CD14-positive monocyte (primary cell): ENCODE measurements around the gene SCN4B. TPM values are rescaled to one million over a fixed set of nuclear protein-coding genes. Genes with fewer than 3 reads are reported as not detected.
"Not testable (repeated sequence)": the region's sequence is repeated elsewhere in the genome, so short reads cannot be mapped to it uniquely, and the experiment has no call there.

ENCODE experiments used
- DNase-seq, 3 donors: peaks; one replicate each; pipeline ENCODE4 v3.0.0-alpha.2; 2011 to 2022
- H2AFZ ChIP-seq: 2 replicates; pipeline ENCODE4 v1.6.0; 2012; ENCODE audit warnings: mild to moderate bottlenecking, low read depth, low read length, inconsistent platforms; ENCODE audit not compliant: insufficient read depth, poor library complexity, severe bottlenecking
- H3K27ac ChIP-seq, 2 donors: 1 replicate in 1 of 2; 2 replicates in 1 of 2; pipeline ENCODE4 v1.5.1; 2012 to 2013; ENCODE audit warnings: low read length in 2 of 2, control low read depth in 1 of 2, inconsistent platforms in 1 of 2, low read depth in 1 of 2, mild to moderate bottlenecking in 1 of 2
- H3K27me3 ChIP-seq, 2 donors: one replicate each; pipeline versions ENCODE4 v1.6.0 to v1.6.1; 2011 to 2013; ENCODE audit warnings: low read length in 2 of 2; ENCODE audit not compliant: control insufficient read depth in 2 of 2, insufficient read depth in 2 of 2
- H3K36me3 ChIP-seq, 2 donors: replicated peaks in 1 of 2; 1 replicate in 1 of 2; 2 replicates in 1 of 2; pipeline versions ENCODE4 v1.5.1 to v1.6.1; 2012 to 2013; ENCODE audit warnings: low read length in 2 of 2, control low read depth in 1 of 2, inconsistent platforms in 1 of 2, mild to moderate bottlenecking in 1 of 2; ENCODE audit not compliant: insufficient read depth in 2 of 2, control insufficient read depth in 1 of 2
- H3K4me1 ChIP-seq, 2 donors: 1 replicate in 1 of 2; 2 replicates in 1 of 2; pipeline versions ENCODE4 v1.5.1 to v1.6.1; 2012 to 2013; ENCODE audit warnings: low read length in 2 of 2, control low read depth in 1 of 2, inconsistent platforms in 1 of 2, mild to moderate bottlenecking in 1 of 2, moderate library complexity in 1 of 2; ENCODE audit not compliant: insufficient read depth in 2 of 2, control insufficient read depth in 1 of 2
- H3K4me2 ChIP-seq: replicated peaks from 2 replicates; pipeline ENCODE3; 2012; ENCODE audit warnings: low read length, moderate library complexity, mild to moderate bottlenecking; ENCODE audit not compliant: poor library complexity, severe bottlenecking; ENCODE audit errors: extremely low read depth
- H3K4me3 ChIP-seq, 3 experiments: fragments of 200-600 bp in 1 of 3; sonication (generic) in 1 of 3; replicated peaks in 1 of 3; 1 replicate in 2 of 3; 2 replicates in 1 of 3; pipeline ENCODE4 v1.5.1; 2011 to 2013; ENCODE audit warnings: low read length in 3 of 3, mild to moderate bottlenecking in 3 of 3, control low read depth in 2 of 3, low read depth in 2 of 3, inconsistent platforms in 1 of 3, moderate library complexity in 1 of 3
- H3K79me2 ChIP-seq: 2 replicates; pipeline ENCODE4 v1.6.0; 2012; ENCODE audit warnings: mild to moderate bottlenecking, control low read depth, inconsistent platforms, low read length, moderate library complexity; ENCODE audit not compliant: insufficient read depth
- H3K9ac ChIP-seq: 2 replicates; pipeline ENCODE4 v1.6.0; 2017; ENCODE audit warnings: low read length, mild to moderate bottlenecking; ENCODE audit not compliant: insufficient read depth, poor library complexity, severe bottlenecking
- H3K9me3 ChIP-seq, 2 donors: replicated peaks in 1 of 2; 1 replicate in 1 of 2; 2 replicates in 1 of 2; pipeline versions ENCODE4 v1.5.1 to v1.6.1; 2012 to 2013; ENCODE audit warnings: low read length in 2 of 2, control low read depth in 1 of 2; ENCODE audit not compliant: control insufficient read depth in 1 of 2, insufficient read depth in 1 of 2
- H4K20me1 ChIP-seq: 2 replicates; pipeline ENCODE4 v1.6.0; 2012; ENCODE audit warnings: mild to moderate bottlenecking, low read length, control low read depth, moderate library complexity; ENCODE audit not compliant: insufficient read depth
- H3K27ac Mint-ChIP-seq, 7 donors: one replicate each; pipeline ENCODE4 v1.8.0; 2020; ENCODE audit warnings: mild to moderate bottlenecking in 7 of 7, mixed read lengths in 7 of 7, moderate library complexity in 6 of 7, inconsistent platforms in 2 of 7
- H3K27me3 Mint-ChIP-seq, 3 donors: one replicate each; pipeline ENCODE4 v1.8.0; 2021 to 2022; ENCODE audit warnings: low read depth in 3 of 3, mild to moderate bottlenecking in 3 of 3, mixed read lengths in 3 of 3, moderate library complexity in 3 of 3, inconsistent platforms in 1 of 3
- H3K36me3 Mint-ChIP-seq, 2 donors: one replicate each; pipeline ENCODE4 v1.8.0; 2020; ENCODE audit warnings: mixed read lengths in 2 of 2, inconsistent platforms in 1 of 2, mild to moderate bottlenecking in 1 of 2
- H3K4me1 Mint-ChIP-seq: one replicate; pipeline ENCODE4 v1.8.0; 2020; ENCODE audit warnings: mild to moderate bottlenecking, mixed read lengths
- H3K4me3 Mint-ChIP-seq, 2 donors: one replicate each; pipeline ENCODE4 v1.8.0; 2020; ENCODE audit warnings: mild to moderate bottlenecking in 2 of 2, mixed read lengths in 2 of 2, moderate library complexity in 1 of 2
- H3K9me3 Mint-ChIP-seq, 7 donors: one replicate each; pipeline ENCODE4 v1.8.0; 2020 to 2022; ENCODE audit warnings: mixed read lengths in 7 of 7, mild to moderate bottlenecking in 6 of 7, moderate library complexity in 6 of 7, inconsistent platforms in 2 of 7
- CTCF ChIP-seq: fragments of 200-600 bp; IDR thresholded peaks from one replicate; pipeline ENCODE4 v1.8.0; 2022; ENCODE audit warnings: antibody characterized with exemption, mild to moderate bottlenecking
- WGBS: methylation state at CpG from one replicate; pipeline ENCODE4 v1.1.5; 2013; ENCODE audit warnings: missing lambda C conversion rate; ENCODE audit not compliant: insufficient coverage; 5-methylcytosine and 5-hydroxymethylcytosine counted together
- intact Hi-C, 2 donors: fragments of 100-400 bp; cut with micrococcal nuclease; formaldehyde crosslinking; loops; one replicate each; pipeline versions ENCODE4 v1.15.0 to v1.15.1; 2023
- polyA plus RNA-seq, 3 donors: library from polyadenylated mRNA; depleted of rRNA in 1 of 3; unstranded in 2 of 3; stranded (reverse) in 1 of 3; fragments of 300-500 nt in 2 of 3; fragments of >200 nt in 1 of 3; fragmentation: Illumina TruSeq in 2 of 3; gene quantifications; 1 replicate in 2 of 3; 2 replicates in 1 of 3; pipeline ENCODE4 v1.2.3, GENCODE V29; 2012 to 2021

SCN4B gene
- polyA plus RNA-seq, 3 donors = 0.76 TPM; not detected in 2

GRCh38 chr11:118184784-118185579 lies 32.4 kb upstream of the SCN4B start:
- H4K20me1 ChIP-seq = no peaks in the 10 kb centered on the region
- intact Hi-C loops = loop anchor here in 1 of 2 donors (5.0 kb wide), 1 partner anchor 38 kb away; no protein-coding TSS in a partner anchor
- H3K36me3 ChIP-seq = no peaks in the 10 kb centered on the region
- H3K4me3 ChIP-seq = peak overlapping the region in 1 of 3 experiments; percentile 57
- Mint-ChIP-seq H3K27me3 (peaks cover 0 to 5% (median under 1%) of the 10 kb centered on the region in 3 donors), H3K9me3 (peaks cover 0 to 4% (median 0%) of the 10 kb centered on the region in 7 donors), H3K4me3 (peak overlapping the region; percentile 12 to 80), H3K27ac (peak overlapping the region; percentile 83 to 97 (median 93)), H3K36me3 (no peaks in the 10 kb centered on the region), H3K4me1 (peaks cover 74% of the 10 kb centered on the region)
- peak overlapping the region; percentile 60 to 87 for H3K27ac ChIP-seq
- H3K27me3 ChIP-seq = no peaks in the 10 kb centered on the region
- peaks cover 73 to 78% of the 10 kb centered on the region in 2 donors for H3K4me1 ChIP-seq
- no peaks in the 10 kb centered on the region for H3K79me2 ChIP-seq
- no peak for TF ChIP-seq CTCF
- no peak overlapping the region for H2AFZ ChIP-seq
- peak overlapping the region; percentile 10 for H3K9ac ChIP-seq
- no peaks in the 10 kb centered on the region for H3K9me3 ChIP-seq
- WGBS = 73% methylated on average over 3 of the region's 12 CpGs
- peak; percentile 71 to 82 (median 79) for DNase-seq
- peak overlapping the region; percentile 73 for H3K4me2 ChIP-seq

GRCh38 chr11:118183691-118184090 lies 31.1 kb upstream of the SCN4B start:
- DNase-seq = peak; percentile 64 to 81 (median 68)
- H4K20me1 ChIP-seq, intact Hi-C loops, H3K4me3 ChIP-seq, H3K9ac ChIP-seq, H3K4me2 ChIP-seq, H3K9me3 Mint-ChIP-seq, H3K79me2 ChIP-seq, H3K36me3 Mint-ChIP-seq, H3K36me3 ChIP-seq, H3K27me3 Mint-ChIP-seq, H3K27me3 ChIP-seq, H2AFZ ChIP-seq, H3K9me3 ChIP-seq: not testable (repeated sequence)
- no CpG with 5 or more reads among the region's 5 CpGs for WGBS
- H3K4me1 ChIP-seq = peaks cover 77 to 82% of the 10 kb centered on the region in 2 donors
- peak overlapping the region in 1 of 2 donors; percentile 39 for H3K27ac ChIP-seq
- peaks cover 77% of the 10 kb centered on the region for H3K4me1 Mint-ChIP-seq
- peak overlapping the region; percentile 2 to 93 (median 82) for H3K27ac Mint-ChIP-seq
- peak overlapping the region in 1 of 2 donors; percentile 56 for H3K4me3 Mint-ChIP-seq
